SU-DHL-6 (cell line): ENCODE results near the gene HPSE.

Source experiments
- H2AFZ ChIP-seq: fragments of 200-600 bp; sonication (generic); 2 replicates; pipeline ENCODE4 v1.6.1; 2014; ENCODE audit warnings: low read depth, mild to moderate bottlenecking, moderate library complexity, mixed read lengths, antibody characterized with exemption, low read length; ENCODE audit not compliant: severe bottlenecking
- H3F3A ChIP-seq: fragments of 200-600 bp; shearing (Covaris generic); 2 replicates; pipeline ENCODE4 v1.6.0; 2016; ENCODE audit warnings: antibody characterized with exemption, mild to moderate bottlenecking; ENCODE audit not compliant: insufficient read depth
- H3K27ac ChIP-seq: fragments of 200-600 bp; sonication (generic); 2 replicates; pipeline ENCODE4 v1.5.1; 2016; ENCODE audit warnings: low read depth, mild to moderate bottlenecking, low read length, moderate library complexity, mixed read lengths
- H3K27me3 ChIP-seq: fragments of 200-600 bp; sonication (generic), shearing (Covaris generic); 2 replicates; pipeline ENCODE4 v1.6.0; 2014; ENCODE audit warnings: mild to moderate bottlenecking, low read length
- H3K36me3 ChIP-seq: fragments of 200-600 bp; sonication (generic); 2 replicates; pipeline ENCODE4 v1.6.1; 2014; ENCODE audit warnings: mild to moderate bottlenecking, low read length, mixed read lengths
- H3K4me2 ChIP-seq: fragments of 300-600, 200-600 bp; shearing (Covaris generic), sonication (generic); 2 replicates; pipeline ENCODE4 v1.6.0; 2014; ENCODE audit warnings: low read length, low read depth, mild to moderate bottlenecking; ENCODE audit not compliant: poor library complexity, severe bottlenecking
- H3K4me3 ChIP-seq: fragments of 200-600 bp; sonication (generic); 2 replicates; pipeline ENCODE4 v1.5.1; 2014; ENCODE audit warnings: antibody characterized with exemption, low read length, mild to moderate bottlenecking, mixed read lengths; ENCODE audit not compliant: insufficient read depth, poor library complexity, severe bottlenecking
- H3K79me2 ChIP-seq: fragments of 200-600 bp; sonication (generic); 2 replicates; pipeline ENCODE4 v1.6.1; 2014; ENCODE audit warnings: mild to moderate bottlenecking, low read length, moderate library complexity; ENCODE audit not compliant: insufficient read depth
- H3K9ac ChIP-seq: fragments of 200-600 bp; sonication (generic); 2 replicates; pipeline ENCODE4 v1.7.0; 2014; ENCODE audit warnings: mild to moderate bottlenecking, low read length
- H3K9me2 ChIP-seq: fragments of 200-600 bp; sonication (generic); replicated peaks from 2 replicates; pipeline ENCODE4 v1.6.1; 2014; ENCODE audit warnings: low read length; ENCODE audit not compliant: insufficient read depth
- H3K9me3 ChIP-seq: fragments of 200-600 bp; sonication (generic); 2 replicates; pipeline ENCODE4 v1.6.1; 2014; ENCODE audit warnings: low read length, mixed read lengths; ENCODE audit not compliant: insufficient read depth
- H4K20me1 ChIP-seq: fragments of 200-600 bp; sonication (generic); 2 replicates; pipeline ENCODE4 v1.6.1; 2014; ENCODE audit warnings: low read depth, mild to moderate bottlenecking, antibody characterized with exemption, low read length, moderate library complexity, mixed read lengths
- EZH2phosphoT487 ChIP-seq: fragments of 200-600 bp; sonication (generic), shearing (Covaris generic); conservative IDR thresholded peaks from 2 replicates; pipeline ENCODE4 v1.6.1; 2018; ENCODE audit warnings: mild to moderate bottlenecking, antibody characterized with exemption, low read length, moderate library complexity, mixed read lengths
- TF ChIP-seq, protein P1 (sequence below): fragments of 200-600 bp; sonication (generic); IDR thresholded peaks from one replicate; pipeline ENCODE4 v1.5.1; 2017; ENCODE audit warnings: antibody characterized with exemption, mild to moderate bottlenecking, low read length, moderate library complexity; ENCODE audit not compliant: insufficient read depth, poor library complexity, severe bottlenecking

The HPSE gene

DNA sequence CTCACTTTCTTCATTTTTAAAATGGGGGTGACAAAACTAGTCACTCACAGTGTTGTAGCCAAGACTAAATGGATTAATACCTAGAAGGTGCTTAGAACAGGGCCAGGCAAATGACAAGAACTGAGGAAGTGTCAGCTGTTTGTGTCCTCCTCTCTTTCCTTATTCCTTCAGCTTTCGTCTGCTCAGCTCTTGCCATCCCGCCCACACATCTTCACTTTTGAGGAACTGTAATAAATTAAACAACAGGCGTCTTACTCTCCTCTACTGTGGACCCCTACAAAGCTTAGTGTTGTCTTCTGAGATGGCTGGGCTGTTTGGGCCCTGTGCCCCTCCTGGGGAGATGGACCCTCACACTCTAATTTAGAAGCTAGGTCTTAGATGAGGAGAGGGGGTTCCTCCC, 2.7 kb downstream of the HPSE start:
- no peak overlapping the region for H3K4me3 ChIP-seq
- H3K4me2 ChIP-seq, result no peak overlapping the region
- no peaks in the 10 kb centered on the region; the same call in 1 of the 2 replicates for H3F3A ChIP-seq
- no peaks in the 10 kb centered on the region for H3K9me2 ChIP-seq
- H3K27ac ChIP-seq, result no peak overlapping the region
- TF ChIP-seq EZH2phosphoT487, result no peak
- TF ChIP-seq, protein P1, sequence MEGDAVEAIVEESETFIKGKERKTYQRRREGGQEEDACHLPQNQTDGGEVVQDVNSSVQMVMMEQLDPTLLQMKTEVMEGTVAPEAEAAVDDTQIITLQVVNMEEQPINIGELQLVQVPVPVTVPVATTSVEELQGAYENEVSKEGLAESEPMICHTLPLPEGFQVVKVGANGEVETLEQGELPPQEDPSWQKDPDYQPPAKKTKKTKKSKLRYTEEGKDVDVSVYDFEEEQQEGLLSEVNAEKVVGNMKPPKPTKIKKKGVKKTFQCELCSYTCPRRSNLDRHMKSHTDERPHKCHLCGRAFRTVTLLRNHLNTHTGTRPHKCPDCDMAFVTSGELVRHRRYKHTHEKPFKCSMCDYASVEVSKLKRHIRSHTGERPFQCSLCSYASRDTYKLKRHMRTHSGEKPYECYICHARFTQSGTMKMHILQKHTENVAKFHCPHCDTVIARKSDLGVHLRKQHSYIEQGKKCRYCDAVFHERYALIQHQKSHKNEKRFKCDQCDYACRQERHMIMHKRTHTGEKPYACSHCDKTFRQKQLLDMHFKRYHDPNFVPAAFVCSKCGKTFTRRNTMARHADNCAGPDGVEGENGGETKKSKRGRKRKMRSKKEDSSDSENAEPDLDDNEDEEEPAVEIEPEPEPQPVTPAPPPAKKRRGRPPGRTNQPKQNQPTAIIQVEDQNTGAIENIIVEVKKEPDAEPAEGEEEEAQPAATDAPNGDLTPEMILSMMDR, result no peak
- no peak overlapping the region for H2AFZ ChIP-seq
- no peaks in the 10 kb centered on the region for H4K20me1 ChIP-seq
- no peaks in the 10 kb centered on the region for H3K36me3 ChIP-seq
- no peaks in the 10 kb centered on the region for H3K27me3 ChIP-seq
- no peak overlapping the region for H3K9ac ChIP-seq
- H3K79me2 ChIP-seq, result no peaks in the 10 kb centered on the region
- H3K9me3 ChIP-seq, result no peaks in the 10 kb centered on the region

DNA sequence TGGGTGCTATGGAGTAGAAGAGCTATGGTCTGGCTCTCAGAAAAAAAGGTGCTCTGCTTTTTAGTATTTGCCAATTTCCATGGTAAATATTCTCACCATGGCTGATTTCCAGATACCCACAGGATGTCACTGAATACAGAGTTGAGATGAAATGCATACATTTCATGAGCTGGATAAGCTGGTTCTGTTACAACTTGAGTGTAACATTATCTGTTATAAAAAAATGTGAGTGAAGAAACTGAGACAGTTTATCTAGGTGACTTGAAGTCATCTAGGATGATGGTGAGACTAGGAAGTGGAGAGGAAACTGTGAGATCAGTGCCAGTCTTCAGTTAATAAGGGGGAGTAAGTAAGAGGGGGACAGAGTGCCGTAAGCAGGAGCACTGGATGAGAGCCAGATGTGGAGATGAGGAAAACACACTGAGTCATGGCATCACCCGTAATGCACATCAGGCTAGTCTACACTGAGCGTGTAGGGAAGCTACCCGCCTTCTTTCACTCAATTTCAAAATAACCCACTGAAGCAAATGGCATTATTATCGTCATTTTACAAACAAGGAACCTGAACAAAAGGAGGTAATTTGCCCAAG, 5.0 kb downstream of the HPSE start:
- TF ChIP-seq EZH2phosphoT487, result no peak
- TF ChIP-seq, protein P1, result no peak
- H3K27ac ChIP-seq, result no peak overlapping the region
- H3K9ac ChIP-seq, result no peak overlapping the region
- no peaks in the 10 kb centered on the region for H4K20me1 ChIP-seq
- H3K4me3 ChIP-seq, result no peak overlapping the region
- no peaks in the 10 kb centered on the region for H3K27me3 ChIP-seq
- no peak overlapping the region for H2AFZ ChIP-seq
- no peaks in the 10 kb centered on the region for H3F3A ChIP-seq
- no peak overlapping the region for H3K4me2 ChIP-seq
- H3K9me3 ChIP-seq, result no peaks in the 10 kb centered on the region
- no peaks in the 10 kb centered on the region for H3K9me2 ChIP-seq
- H3K79me2 ChIP-seq, result no peaks in the 10 kb centered on the region
- no peaks in the 10 kb centered on the region for H3K36me3 ChIP-seq

DNA sequence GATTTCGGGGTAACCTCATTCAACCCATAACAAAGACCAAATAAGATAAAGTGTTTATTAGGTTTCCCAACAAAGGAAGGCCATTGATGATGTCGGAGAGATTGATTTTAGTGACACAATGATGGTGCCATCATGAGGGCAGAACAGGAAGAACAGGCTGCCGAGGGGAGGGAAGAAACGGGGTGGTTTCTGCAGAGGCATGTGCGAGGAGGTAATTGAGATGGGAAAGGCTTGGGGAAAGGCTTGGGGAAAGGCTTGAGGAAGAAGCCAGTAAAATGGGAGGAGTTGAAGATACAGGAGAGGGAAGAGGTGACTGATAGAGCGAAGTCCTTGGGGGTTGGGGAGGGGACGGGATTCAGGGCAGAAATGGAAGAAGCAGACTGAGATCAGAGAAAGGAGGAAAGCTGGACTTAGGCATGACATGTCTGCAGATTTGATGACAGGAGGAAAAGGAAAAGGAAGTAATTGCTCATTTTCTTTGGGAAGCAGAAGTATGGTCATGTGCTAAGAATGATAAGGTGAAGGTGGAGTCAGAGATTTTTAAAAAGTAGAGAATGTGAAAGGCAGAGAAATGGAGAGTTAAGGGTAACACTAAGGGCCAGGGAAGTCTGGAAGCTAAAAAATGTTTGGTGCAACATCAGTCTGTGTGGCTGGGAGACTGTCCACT, 6.0 kb downstream of the HPSE start:
- Histone ChIP-seq H3K27ac (no peak overlapping the region), H4K20me1 (no peaks in the 10 kb centered on the region), H3K4me3 (no peak overlapping the region), H3K9me3 (no peaks in the 10 kb centered on the region), H3K79me2 (no peaks in the 10 kb centered on the region), H3K4me2 (no peak overlapping the region), H2AFZ (no peak overlapping the region), H3F3A (no peaks in the 10 kb centered on the region), H3K9me2 (no peaks in the 10 kb centered on the region), H3K9ac (no peak overlapping the region), H3K27me3 (no peaks in the 10 kb centered on the region), H3K36me3 (no peaks in the 10 kb centered on the region)
- TF ChIP-seq, protein P1, result no peak
- TF ChIP-seq EZH2phosphoT487, result no peak
